K562 (cell line): ENCODE measurements around the gene YAE1. TPM values are rescaled to one million over a fixed set of nuclear protein-coding genes. Genes with fewer than 3 reads are reported as not detected.
A peak's percentile ranks its signal among the peaks of the same experiment; 100 is the strongest.

Experiments
- CSDE1 ChIP-seq, 2 experiments: fragments of 450-650 bp; IDR thresholded peaks; 2 replicates each; pipeline ENCODE4 v1.6.1; 2016; ENCODE audit warnings: mild to moderate bottlenecking in 1 of 2
- GTF2A2 ChIP-seq: IDR thresholded peaks from 2 replicates; pipeline ENCODE4 v1.6.1; 2016; ENCODE audit warnings: mild to moderate bottlenecking, missing genetic modification characterization, missing compliant biosample characterization
- MAFG ChIP-seq: fragments of 450-650 bp; conservative IDR thresholded peaks from 2 replicates; pipeline ENCODE4 v1.6.1; 2016; ENCODE audit warnings: missing genetic modification characterization, missing compliant biosample characterization
- SAP30 ChIP-seq: fragments of 200-600 bp; sonication (generic); IDR thresholded peaks from 2 replicates; pipeline ENCODE4 v1.6.1; 2012; ENCODE audit warnings: borderline replicate concordance, low read depth, mild to moderate bottlenecking, moderate library complexity, low read length, control low read depth, inconsistent platforms; ENCODE audit not compliant: insufficient read depth, poor library complexity, severe bottlenecking
- SETDB1 ChIP-seq: IDR thresholded peaks from one replicate; pipeline ENCODE4 v1.6.1; 2012; ENCODE audit warnings: low read length, control low read depth, inconsistent platforms
- SMARCE1 ChIP-seq: fragments of 450-650 bp; IDR thresholded peaks from 2 replicates; pipeline ENCODE4 v1.7.1; 2016; ENCODE audit warnings: mild to moderate bottlenecking
- SRSF1 ChIP-seq: fragments of 200-400 bp; formaldehyde crosslinking; IDR thresholded peaks from 2 replicates; pipeline ENCODE4 v1.6.1; 2017; ENCODE audit warnings: mild to moderate bottlenecking, low read depth, low read length, moderate library complexity
- ZNF174 ChIP-seq: fragments of 250-450 bp; sonication (Bioruptor Pico); IDR thresholded peaks from 2 replicates; pipeline ENCODE4 v1.4.0; 2020; ENCODE audit warnings: mild to moderate bottlenecking
- ZNF445 ChIP-seq: fragments of 250-450 bp; sonication (Bioruptor Pico); IDR thresholded peaks from 2 replicates; pipeline ENCODE4 v1.4.0; 2020; ENCODE audit warnings: low read depth, mild to moderate bottlenecking, moderate library complexity
- ZNF561 ChIP-seq: fragments of 450-650 bp; formaldehyde crosslinking; conservative IDR thresholded peaks from 2 replicates; pipeline ENCODE4 v1.4.0; 2020; ENCODE audit warnings: mild to moderate bottlenecking, moderate library complexity
- ZNF583 ChIP-seq: fragments of 250-450 bp; sonication (Bioruptor Pico); IDR thresholded peaks from 2 replicates; pipeline ENCODE4 v1.4.0; 2020
- ZNF699 ChIP-seq: fragments of 250-450 bp; sonication (Bioruptor Pico); IDR thresholded peaks from 2 replicates; pipeline ENCODE4 v1.8.0; 2021; ENCODE audit warnings: mild to moderate bottlenecking, moderate library complexity; ENCODE audit not compliant: insufficient replicate concordance
- ZNF77 ChIP-seq: fragments of 250-450 bp; sonication (Bioruptor Pico); IDR thresholded peaks from 2 replicates; pipeline ENCODE4 v1.5.0; 2020
- polyA plus RNA-seq, 8 experiments: library from polyadenylated mRNA; depleted of rRNA in 4 of 8; stranded (reverse) in 5 of 8; unstranded in 3 of 8; fragments of >200 nt; fragmentation: Nextera tagmentation in 2 of 8; fragmentation: Illumina TruSeq in 1 of 8; extraction: Ambion mirVana in 2 of 8; extraction: Trizol in 1 of 8; gene quantifications; 2 replicates each; pipeline versions ENCODE4 v1.2.1 to v1.2.3, GENCODE V29; 2011 to 2014; ENCODE audit warnings: inconsistent platforms in 1 of 8, missing spikeins in 1 of 8
- total RNA-seq, 7 experiments: library from RNA; depleted of rRNA in 6 of 7; stranded (reverse); fragments of >200 nt in 6 of 7; fragmentation: Illumina TruSeq in 2 of 7; extraction: Trizol in 2 of 7; gene quantifications; 2 replicates each; pipeline versions ENCODE4 v1.2.1 to v1.2.3, GENCODE V29; 2011 to 2021; ENCODE audit warnings: low replicate concordance in 1 of 7
- TF ChIP-seq, protein P1 (sequence below): fragments of 450-650 bp; IDR thresholded peaks from 2 replicates; pipeline ENCODE4 v1.6.1; 2014; ENCODE audit warnings: low read depth, mild to moderate bottlenecking, moderate library complexity, borderline replicate concordance
- TF ChIP-seq, protein P2 (sequence below): fragments of 250-450 bp; sonication (Bioruptor Pico); IDR thresholded peaks from 2 replicates; pipeline ENCODE4 v1.8.0; 2021; ENCODE audit warnings: borderline replicate concordance, mild to moderate bottlenecking, moderate library complexity; ENCODE audit not compliant: poor library complexity, severe bottlenecking
- TF ChIP-seq, protein P3 (sequence below), 3 experiments: fragments of 200-800 bp in 1 of 3; fragments of 250-450 bp in 1 of 3; fragments of 450-650 bp in 1 of 3; sonication (Bioruptor Pico) in 1 of 3; sonication (Bioruptor generic) in 1 of 3; formaldehyde crosslinking in 1 of 3; IDR thresholded peaks; 2 replicates each; pipeline versions ENCODE4 v1.6.1 to v1.8.0; 2016 to 2022; ENCODE audit warnings: mild to moderate bottlenecking in 2 of 3, missing genetic modification characterization in 2 of 3, missing compliant biosample characterization in 1 of 3, moderate library complexity in 1 of 3
- TF ChIP-seq, protein P4 (sequence below): fragments of 250-450 bp; sonication (Bioruptor Pico); IDR thresholded peaks from 2 replicates; pipeline ENCODE4 v1.8.0; 2022; ENCODE audit warnings: inconsistent platforms, mild to moderate bottlenecking, moderate library complexity, borderline replicate concordance
- TF ChIP-seq, protein P5 (sequence below): sonication (generic); formaldehyde crosslinking; IDR thresholded peaks from 2 replicates; pipeline ENCODE4 v1.5.0; 2020; ENCODE audit warnings: missing genetic modification reagents

Gene YAE1
- total and polyA plus RNA-seq, 9 of the 15 experiments (the other 6 are each of a cell fraction or from before 2014, with no cell fraction given): 15.2 to 63.4 (median 30.1) TPM

DNA sequence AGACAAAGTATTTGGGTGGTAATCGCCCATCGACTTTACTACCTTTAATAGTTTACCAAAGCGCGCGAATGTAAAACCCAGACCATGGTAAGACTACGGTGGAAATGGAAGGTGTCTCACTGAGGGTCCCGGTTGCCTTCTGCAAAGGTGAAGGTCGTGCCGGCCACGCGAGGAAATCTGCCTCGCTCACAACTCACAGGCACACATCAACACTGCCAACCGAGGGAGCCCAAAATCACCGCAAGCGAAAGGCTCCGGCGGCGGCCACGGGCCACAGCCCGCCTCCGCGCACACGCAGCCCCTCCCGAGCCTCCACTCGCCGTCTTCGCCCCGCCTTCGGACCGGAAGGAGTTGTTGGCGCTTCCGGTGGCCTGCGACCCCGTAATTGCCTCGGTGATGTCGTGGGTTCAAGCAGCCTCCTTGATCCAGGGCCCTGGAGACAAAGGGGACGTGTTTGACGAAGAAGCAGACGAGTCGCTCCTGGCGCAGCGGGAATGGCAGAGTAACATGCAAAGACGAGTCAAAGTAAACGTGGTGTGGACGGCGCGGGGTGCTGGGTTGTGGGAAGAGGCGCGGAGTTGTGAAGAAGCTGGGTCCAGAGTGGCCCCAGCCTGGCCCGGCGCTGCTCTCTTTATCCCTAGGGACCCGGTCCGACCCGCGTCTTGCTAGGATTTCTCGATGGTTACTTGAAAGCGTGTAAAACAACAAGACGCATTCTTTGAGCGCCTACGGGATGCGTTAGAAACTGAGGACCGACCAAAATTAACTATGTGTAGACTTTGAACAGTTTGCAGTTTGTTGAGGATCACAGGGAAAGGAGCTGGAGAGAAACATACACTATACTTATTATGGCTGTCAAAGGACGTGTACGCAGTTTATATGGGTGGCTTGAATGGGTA lies at the start of gene YAE1 (continued):
- TF ChIP-seq, protein P1, sequence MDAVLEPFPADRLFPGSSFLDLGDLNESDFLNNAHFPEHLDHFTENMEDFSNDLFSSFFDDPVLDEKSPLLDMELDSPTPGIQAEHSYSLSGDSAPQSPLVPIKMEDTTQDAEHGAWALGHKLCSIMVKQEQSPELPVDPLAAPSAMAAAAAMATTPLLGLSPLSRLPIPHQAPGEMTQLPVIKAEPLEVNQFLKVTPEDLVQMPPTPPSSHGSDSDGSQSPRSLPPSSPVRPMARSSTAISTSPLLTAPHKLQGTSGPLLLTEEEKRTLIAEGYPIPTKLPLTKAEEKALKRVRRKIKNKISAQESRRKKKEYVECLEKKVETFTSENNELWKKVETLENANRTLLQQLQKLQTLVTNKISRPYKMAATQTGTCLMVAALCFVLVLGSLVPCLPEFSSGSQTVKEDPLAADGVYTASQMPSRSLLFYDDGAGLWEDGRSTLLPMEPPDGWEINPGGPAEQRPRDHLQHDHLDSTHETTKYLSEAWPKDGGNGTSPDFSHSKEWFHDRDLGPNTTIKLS: peak; percentile 81; the same call in 1 of the 2 replicates
- TF ChIP-seq CSDE1 (IDR thresholded peaks at IDR 0.05) (0 out of 4 replicates have a peak, but pooled peaks of 1 of the 2 experiments have one; percentile 39), SAP30 (peak; percentile 58), ZNF699 (CRISPR knock-in tag) (no peak), MAFG (no peak), GTF2A2 (no peak), SRSF1 (no peak), ZNF561 (no peak), ZNF174 (no peak), SMARCE1 (0 out of 2 replicates have a peak, but pooled peaks have one; percentile 12), SETDB1 (no peak), ZNF583 (CRISPR knock-in tag) (no peak), ZNF77 (CRISPR knock-in tag) (no peak), ZNF445 (CRISPR knock-in tag) (no peak)
- TF ChIP-seq, protein P2, sequence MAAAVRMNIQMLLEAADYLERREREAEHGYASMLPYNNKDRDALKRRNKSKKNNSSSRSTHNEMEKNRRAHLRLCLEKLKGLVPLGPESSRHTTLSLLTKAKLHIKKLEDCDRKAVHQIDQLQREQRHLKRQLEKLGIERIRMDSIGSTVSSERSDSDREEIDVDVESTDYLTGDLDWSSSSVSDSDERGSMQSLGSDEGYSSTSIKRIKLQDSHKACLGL: no peak
- TF ChIP-seq, protein P3, sequence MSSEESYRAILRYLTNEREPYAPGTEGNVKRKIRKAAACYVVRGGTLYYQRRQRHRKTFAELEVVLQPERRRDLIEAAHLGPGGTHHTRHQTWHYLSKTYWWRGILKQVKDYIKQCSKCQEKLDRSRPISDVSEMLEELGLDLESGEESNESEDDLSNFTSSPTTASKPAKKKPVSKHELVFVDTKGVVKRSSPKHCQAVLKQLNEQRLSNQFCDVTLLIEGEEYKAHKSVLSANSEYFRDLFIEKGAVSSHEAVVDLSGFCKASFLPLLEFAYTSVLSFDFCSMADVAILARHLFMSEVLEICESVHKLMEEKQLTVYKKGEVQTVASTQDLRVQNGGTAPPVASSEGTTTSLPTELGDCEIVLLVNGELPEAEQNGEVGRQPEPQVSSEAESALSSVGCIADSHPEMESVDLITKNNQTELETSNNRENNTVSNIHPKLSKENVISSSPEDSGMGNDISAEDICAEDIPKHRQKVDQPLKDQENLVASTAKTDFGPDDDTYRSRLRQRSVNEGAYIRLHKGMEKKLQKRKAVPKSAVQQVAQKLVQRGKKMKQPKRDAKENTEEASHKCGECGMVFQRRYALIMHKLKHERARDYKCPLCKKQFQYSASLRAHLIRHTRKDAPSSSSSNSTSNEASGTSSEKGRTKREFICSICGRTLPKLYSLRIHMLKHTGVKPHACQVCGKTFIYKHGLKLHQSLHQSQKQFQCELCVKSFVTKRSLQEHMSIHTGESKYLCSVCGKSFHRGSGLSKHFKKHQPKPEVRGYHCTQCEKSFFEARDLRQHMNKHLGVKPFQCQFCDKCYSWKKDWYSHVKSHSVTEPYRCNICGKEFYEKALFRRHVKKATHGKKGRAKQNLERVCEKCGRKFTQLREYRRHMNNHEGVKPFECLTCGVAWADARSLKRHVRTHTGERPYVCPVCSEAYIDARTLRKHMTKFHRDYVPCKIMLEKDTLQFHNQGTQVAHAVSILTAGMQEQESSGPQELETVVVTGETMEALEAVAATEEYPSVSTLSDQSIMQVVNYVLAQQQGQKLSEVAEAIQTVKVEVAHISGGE (CRISPR knock-in tag; IDR thresholded peaks at IDR 0.05): peak in 1 of 3 experiments; percentile 77; a peak in 2 of 6 replicates
- TF ChIP-seq, protein P4, sequence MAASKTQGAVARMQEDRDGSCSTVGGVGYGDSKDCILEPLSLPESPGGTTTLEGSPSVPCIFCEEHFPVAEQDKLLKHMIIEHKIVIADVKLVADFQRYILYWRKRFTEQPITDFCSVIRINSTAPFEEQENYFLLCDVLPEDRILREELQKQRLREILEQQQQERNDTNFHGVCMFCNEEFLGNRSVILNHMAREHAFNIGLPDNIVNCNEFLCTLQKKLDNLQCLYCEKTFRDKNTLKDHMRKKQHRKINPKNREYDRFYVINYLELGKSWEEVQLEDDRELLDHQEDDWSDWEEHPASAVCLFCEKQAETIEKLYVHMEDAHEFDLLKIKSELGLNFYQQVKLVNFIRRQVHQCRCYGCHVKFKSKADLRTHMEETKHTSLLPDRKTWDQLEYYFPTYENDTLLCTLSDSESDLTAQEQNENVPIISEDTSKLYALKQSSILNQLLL (CRISPR knock-in tag): no peak
- TF ChIP-seq, protein P5, sequence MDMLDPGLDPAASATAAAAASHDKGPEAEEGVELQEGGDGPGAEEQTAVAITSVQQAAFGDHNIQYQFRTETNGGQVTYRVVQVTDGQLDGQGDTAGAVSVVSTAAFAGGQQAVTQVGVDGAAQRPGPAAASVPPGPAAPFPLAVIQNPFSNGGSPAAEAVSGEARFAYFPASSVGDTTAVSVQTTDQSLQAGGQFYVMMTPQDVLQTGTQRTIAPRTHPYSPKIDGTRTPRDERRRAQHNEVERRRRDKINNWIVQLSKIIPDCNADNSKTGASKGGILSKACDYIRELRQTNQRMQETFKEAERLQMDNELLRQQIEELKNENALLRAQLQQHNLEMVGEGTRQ (CRISPR knock-in tag): 0 out of 2 replicates have a peak, but pooled peaks have one; percentile 23
